Neural progenitor cell (in vitro differentiated cells): ENCODE results near the gene PSD2. TPM values are rescaled to one million over a fixed set of nuclear protein-coding genes. Genes with fewer than 3 reads are reported as not detected.

Experiments used
- DNase-seq: peaks from one replicate; pipeline ENCODE4 v3.0.0-alpha.2; 2016; ENCODE audit warnings: low spot score
- H2AFZ ChIP-seq: fragments of 200-600 bp; sonication (generic); replicated peaks from 2 replicates; pipeline ENCODE4 v1.6.1; 2016; ENCODE audit warnings: antibody characterized with exemption
- H3F3A ChIP-seq: fragments of 200-600 bp; sonication (generic); 2 replicates; pipeline ENCODE4 v1.6.1; 2016; ENCODE audit warnings: antibody characterized with exemption, low read depth
- H3K27ac ChIP-seq: fragments of 200-600 bp; sonication (generic); 2 replicates; pipeline ENCODE4 v1.5.1; 2016; ENCODE audit warnings: mild to moderate bottlenecking
- H3K27me3 ChIP-seq: fragments of 200-600 bp; sonication (generic); 2 replicates; pipeline ENCODE4 v1.6.1; 2016; ENCODE audit warnings: mild to moderate bottlenecking, moderate library complexity
- H3K36me3 ChIP-seq: fragments of 200-600 bp; sonication (generic); 2 replicates; pipeline ENCODE4 v1.5.1; 2016
- H3K4me1 ChIP-seq: fragments of 200-600 bp; sonication (generic); 2 replicates; pipeline ENCODE4 v1.6.1; 2016; ENCODE audit warnings: mixed run types
- H3K4me2 ChIP-seq: fragments of 200-600 bp; sonication (generic); 2 replicates; pipeline ENCODE4 v1.6.1; 2016
- H3K4me3 ChIP-seq: fragments of 200-600 bp; sonication (generic); 2 replicates; pipeline ENCODE4 v1.5.1; 2016
- H3K79me2 ChIP-seq: fragments of 200-600 bp; sonication (generic); 2 replicates; pipeline ENCODE4 v1.6.1; 2016; ENCODE audit warnings: low read depth
- H3K9ac ChIP-seq: fragments of 200-600 bp; sonication (generic); 2 replicates; pipeline ENCODE4 v1.6.1; 2016
- H3K9me3 ChIP-seq: fragments of 200-600 bp; sonication (generic); 2 replicates; pipeline ENCODE4 v1.5.1; 2016; ENCODE audit warnings: low read depth
- H4K20me1 ChIP-seq: fragments of 200-600 bp; sonication (generic); 2 replicates; pipeline ENCODE4 v1.6.1; 2016; ENCODE audit warnings: low read depth
- H3K27ac Mint-ChIP-seq: 3 replicates; pipeline ENCODE4 v1.8.0; 2021; ENCODE audit warnings: mixed read lengths
- H3K27me3 Mint-ChIP-seq: 2 replicates; pipeline ENCODE4 v1.8.0; 2022; ENCODE audit warnings: low read depth, mild to moderate bottlenecking, inconsistent platforms, moderate library complexity, mixed read lengths; ENCODE audit not compliant: insufficient read depth
- H3K36me3 Mint-ChIP-seq: 3 replicates; pipeline ENCODE4 v1.8.0; 2021; ENCODE audit warnings: mixed read lengths
- H3K4me1 Mint-ChIP-seq: 3 replicates; pipeline ENCODE4 v1.8.0; 2021; ENCODE audit warnings: mixed read lengths
- H3K4me3 Mint-ChIP-seq: 3 replicates; pipeline ENCODE4 v1.8.0; 2021; ENCODE audit warnings: mild to moderate bottlenecking, moderate library complexity, mixed read lengths
- H3K9me3 Mint-ChIP-seq: 3 replicates; pipeline ENCODE4 v1.8.0; 2020; ENCODE audit warnings: mixed read lengths
- EZH2 ChIP-seq: fragments of 200-600 bp; sonication (generic); IDR thresholded peaks from 2 replicates; pipeline ENCODE4 v1.6.1; 2017; ENCODE audit warnings: antibody characterized with exemption, mild to moderate bottlenecking, moderate library complexity
- EZH2phosphoT487 ChIP-seq: fragments of 200-600 bp; sonication (generic); IDR thresholded peaks from 2 replicates; pipeline ENCODE4 v1.6.1; 2017; ENCODE audit warnings: antibody characterized with exemption
- total RNA-seq: library from RNA; depleted of rRNA; stranded (reverse); fragments of >200 nt; gene quantifications from 2 replicates; pipeline ENCODE4 v1.2.3, GENCODE V29; 2015; ENCODE audit warnings: low replicate concordance
- TF ChIP-seq, protein P1 (sequence below): fragments of 200-600 bp; sonication (generic); IDR thresholded peaks from 2 replicates; pipeline ENCODE4 v1.5.1; 2017; ENCODE audit warnings: antibody characterized with exemption, mild to moderate bottlenecking

The PSD2 gene
- total RNA-seq, 1 donor from 2014 or later, result 0.09 TPM

DNA sequence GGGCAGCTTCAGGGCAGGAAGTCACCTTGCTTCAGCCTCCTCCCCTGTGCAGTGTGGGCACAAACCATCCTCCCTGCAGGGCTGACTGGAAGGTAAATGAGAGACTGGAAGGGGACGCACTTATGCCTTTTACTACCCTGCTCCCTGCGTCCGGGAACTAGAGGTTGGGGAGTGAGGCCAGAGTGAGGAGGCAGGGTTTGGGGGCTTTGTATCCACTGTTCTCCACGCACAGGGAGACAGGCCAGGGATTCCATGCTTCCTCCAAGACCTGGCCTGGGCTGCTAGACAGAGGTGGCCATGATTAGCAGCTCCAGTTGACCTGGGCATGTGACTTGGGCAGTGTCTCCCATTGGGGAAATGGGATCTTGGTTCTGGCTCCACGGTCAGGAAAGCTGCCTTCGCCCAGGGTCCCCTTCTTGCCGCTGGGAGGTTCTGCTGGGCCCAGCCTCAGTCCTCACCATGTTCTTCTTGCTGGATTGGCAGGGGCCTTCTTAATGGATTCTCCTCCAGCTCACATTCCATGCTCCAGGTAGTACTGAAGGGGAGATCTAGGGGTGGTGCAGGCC, 37.0 kb upstream of the PSD2 start:
- peaks cover 73% of the 10 kb centered on the region for H3K27me3 ChIP-seq
- H4K20me1 ChIP-seq, result peaks cover 5% of the 10 kb centered on the region
- Mint-ChIP-seq H3K36me3 (no peaks in the 10 kb centered on the region), H3K4me3 (peak overlapping the region; percentile 61), H3K27ac (peak overlapping the region; percentile 93), H3K27me3 (peaks cover 19% of the 10 kb centered on the region), H3K4me1 (peaks cover 83% of the 10 kb centered on the region), H3K9me3 (no peaks in the 10 kb centered on the region)
- DNase-seq, result no peak
- H3K9ac ChIP-seq, result no peak overlapping the region
- no peak overlapping the region for H3K27ac ChIP-seq
- no peak overlapping the region for H2AFZ ChIP-seq
- no peak overlapping the region for H3K4me2 ChIP-seq
- no peaks in the 10 kb centered on the region for H3K79me2 ChIP-seq
- no peaks in the 10 kb centered on the region for H3K36me3 ChIP-seq
- no peaks in the 10 kb centered on the region for H3K9me3 ChIP-seq
- H3F3A ChIP-seq, result peaks cover 43% of the 10 kb centered on the region
- H3K4me3 ChIP-seq, result no peak overlapping the region
- H3K4me1 ChIP-seq, result peaks cover 24% of the 10 kb centered on the region
- TF ChIP-seq, protein P1, sequence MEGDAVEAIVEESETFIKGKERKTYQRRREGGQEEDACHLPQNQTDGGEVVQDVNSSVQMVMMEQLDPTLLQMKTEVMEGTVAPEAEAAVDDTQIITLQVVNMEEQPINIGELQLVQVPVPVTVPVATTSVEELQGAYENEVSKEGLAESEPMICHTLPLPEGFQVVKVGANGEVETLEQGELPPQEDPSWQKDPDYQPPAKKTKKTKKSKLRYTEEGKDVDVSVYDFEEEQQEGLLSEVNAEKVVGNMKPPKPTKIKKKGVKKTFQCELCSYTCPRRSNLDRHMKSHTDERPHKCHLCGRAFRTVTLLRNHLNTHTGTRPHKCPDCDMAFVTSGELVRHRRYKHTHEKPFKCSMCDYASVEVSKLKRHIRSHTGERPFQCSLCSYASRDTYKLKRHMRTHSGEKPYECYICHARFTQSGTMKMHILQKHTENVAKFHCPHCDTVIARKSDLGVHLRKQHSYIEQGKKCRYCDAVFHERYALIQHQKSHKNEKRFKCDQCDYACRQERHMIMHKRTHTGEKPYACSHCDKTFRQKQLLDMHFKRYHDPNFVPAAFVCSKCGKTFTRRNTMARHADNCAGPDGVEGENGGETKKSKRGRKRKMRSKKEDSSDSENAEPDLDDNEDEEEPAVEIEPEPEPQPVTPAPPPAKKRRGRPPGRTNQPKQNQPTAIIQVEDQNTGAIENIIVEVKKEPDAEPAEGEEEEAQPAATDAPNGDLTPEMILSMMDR, result no peak
- TF ChIP-seq EZH2, result no peak
- TF ChIP-seq EZH2phosphoT487, result no peak

DNA sequence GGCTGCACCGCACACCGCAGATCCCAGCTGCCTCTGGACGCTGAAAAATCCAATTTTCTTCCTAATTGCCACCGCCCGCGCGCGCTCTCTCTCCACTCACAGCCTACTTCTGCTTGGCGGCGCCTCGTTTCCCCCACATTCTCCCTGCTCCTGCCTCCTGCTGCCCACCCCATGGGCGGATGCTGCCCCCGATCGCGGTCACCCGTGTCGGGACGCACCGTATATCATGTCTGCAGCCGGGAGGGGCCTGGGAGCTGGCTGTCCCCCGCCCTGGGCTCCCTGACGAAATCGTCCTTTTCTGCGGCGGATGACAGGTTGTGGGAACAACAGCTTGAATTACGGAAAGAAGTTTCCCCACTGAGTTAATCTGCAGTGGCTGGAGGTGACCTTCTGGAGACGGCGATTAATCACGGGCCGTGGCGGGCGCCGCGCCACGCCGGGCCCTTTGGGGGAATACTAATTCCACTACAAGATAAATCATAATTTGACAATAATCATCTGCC, 36.3 kb upstream of the PSD2 start:
- peak overlapping the region; percentile 93 for H3K27ac Mint-ChIP-seq
- no peak overlapping the region for H3K4me3 ChIP-seq
- peaks cover 73% of the 10 kb centered on the region for H3K27me3 ChIP-seq
- H3K4me1 Mint-ChIP-seq, result peaks cover 89% of the 10 kb centered on the region
- H3K4me2 ChIP-seq, result no peak overlapping the region
- H4K20me1 ChIP-seq, result peaks cover 5% of the 10 kb centered on the region
- no peaks in the 10 kb centered on the region for H3K36me3 ChIP-seq
- peaks cover 48% of the 10 kb centered on the region for H3F3A ChIP-seq
- no peak overlapping the region for H3K9ac ChIP-seq
- H3K4me3 Mint-ChIP-seq, result peak overlapping the region; percentile 73
- DNase-seq, result no peak
- peaks cover 30% of the 10 kb centered on the region for H3K4me1 ChIP-seq
- H3K27ac ChIP-seq, result no peak overlapping the region
- no peaks in the 10 kb centered on the region for H3K79me2 ChIP-seq
- no peak for TF ChIP-seq EZH2
- TF ChIP-seq EZH2phosphoT487, result no peak
- TF ChIP-seq, protein P1, result no peak
- peaks cover 18% of the 10 kb centered on the region for H3K27me3 Mint-ChIP-seq
- H3K9me3 ChIP-seq, result no peaks in the 10 kb centered on the region
- no peaks in the 10 kb centered on the region for H3K36me3 Mint-ChIP-seq
- H2AFZ ChIP-seq, result no peak overlapping the region
- H3K9me3 Mint-ChIP-seq, result no peaks in the 10 kb centered on the region

DNA sequence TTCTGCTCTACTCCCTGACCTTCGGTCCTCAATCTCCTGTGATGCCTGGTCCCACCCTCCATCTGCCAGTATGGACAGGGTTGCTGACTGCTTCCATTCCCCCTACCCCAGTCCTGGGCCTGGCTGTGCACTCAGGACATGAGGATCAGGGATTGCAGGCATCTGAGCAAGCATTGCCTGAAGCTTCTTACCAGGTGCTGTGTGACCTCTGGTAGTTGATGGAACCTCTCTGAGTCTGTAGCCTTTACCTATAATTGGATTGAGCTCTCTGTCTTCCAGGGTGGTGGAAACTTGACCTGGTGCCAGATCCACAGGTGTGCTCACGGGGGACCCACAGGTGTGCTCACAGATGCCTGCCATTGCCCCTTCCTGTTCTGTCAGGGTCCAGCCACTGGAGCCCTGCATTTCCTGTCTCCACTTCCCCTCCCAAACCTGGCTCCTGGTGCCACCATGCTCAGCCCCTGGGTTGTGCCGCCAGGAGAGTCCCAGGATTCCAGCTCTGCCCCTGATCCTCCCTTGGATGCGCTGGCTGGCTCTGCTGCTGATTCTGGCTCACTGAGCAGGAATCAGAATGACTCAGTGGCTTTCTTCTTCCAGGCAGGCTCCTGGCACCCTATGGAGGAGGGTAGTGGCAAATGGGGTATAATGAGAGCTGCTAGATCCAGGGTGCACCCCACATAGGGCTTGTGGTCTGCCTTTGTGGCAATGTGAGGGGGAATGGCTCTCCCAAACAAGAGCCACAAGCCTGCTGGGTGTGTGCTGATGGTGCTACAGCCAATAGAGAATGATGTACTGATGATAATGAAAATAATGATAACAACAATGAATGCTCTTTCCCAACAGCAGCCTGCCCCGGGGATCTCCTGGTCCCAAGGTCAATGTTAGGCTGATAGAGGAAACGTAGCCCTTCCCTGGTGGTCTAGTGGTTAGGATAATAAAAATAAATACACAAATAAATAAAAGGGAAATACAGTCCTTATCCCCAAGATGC, 35.2 kb upstream of the PSD2 start:
- H3K27ac ChIP-seq, result no peak overlapping the region
- Mint-ChIP-seq H3K27ac (peak overlapping the region; percentile 92), H3K36me3 (no peaks in the 10 kb centered on the region), H3K27me3 (peaks cover 16% of the 10 kb centered on the region), H3K4me1 (peaks cover 89% of the 10 kb centered on the region), H3K9me3 (no peaks in the 10 kb centered on the region), H3K4me3 (no peak overlapping the region)
- H4K20me1 ChIP-seq, result peaks cover 9% of the 10 kb centered on the region
- no peaks in the 10 kb centered on the region for H3K79me2 ChIP-seq
- peaks cover 41% of the 10 kb centered on the region for H3K4me1 ChIP-seq
- H3K36me3 ChIP-seq, result no peaks in the 10 kb centered on the region
- H3K9me3 ChIP-seq, result no peaks in the 10 kb centered on the region
- TF ChIP-seq EZH2, result no peak
- TF ChIP-seq EZH2phosphoT487, result no peak
- TF ChIP-seq, protein P1, result no peak
- peaks cover 42% of the 10 kb centered on the region for H3F3A ChIP-seq
- peaks cover 73% of the 10 kb centered on the region for H3K27me3 ChIP-seq
- H3K4me3 ChIP-seq, result no peak overlapping the region
- H2AFZ ChIP-seq, result no peak overlapping the region
- no peak overlapping the region for H3K4me2 ChIP-seq
- no peak overlapping the region for H3K9ac ChIP-seq
- no peak for DNase-seq
